B cell (primary cell): ENCODE measurements around the gene ODF2.

Experiments
- EZH2 ChIP-seq: IDR thresholded peaks from 2 replicates; pipeline ENCODE4 v1.6.1; 2012; ENCODE audit warnings: borderline replicate concordance, low read depth, mild to moderate bottlenecking, moderate library complexity, low read length; ENCODE audit not compliant: insufficient read depth, poor library complexity, severe bottlenecking
- TF ChIP-seq, protein P1 (sequence below): fragments of 200-600 bp; IDR thresholded peaks from one replicate; pipeline ENCODE4 v1.8.0; 2022; ENCODE audit warnings: antibody characterized with exemption, mild to moderate bottlenecking

DNA sequence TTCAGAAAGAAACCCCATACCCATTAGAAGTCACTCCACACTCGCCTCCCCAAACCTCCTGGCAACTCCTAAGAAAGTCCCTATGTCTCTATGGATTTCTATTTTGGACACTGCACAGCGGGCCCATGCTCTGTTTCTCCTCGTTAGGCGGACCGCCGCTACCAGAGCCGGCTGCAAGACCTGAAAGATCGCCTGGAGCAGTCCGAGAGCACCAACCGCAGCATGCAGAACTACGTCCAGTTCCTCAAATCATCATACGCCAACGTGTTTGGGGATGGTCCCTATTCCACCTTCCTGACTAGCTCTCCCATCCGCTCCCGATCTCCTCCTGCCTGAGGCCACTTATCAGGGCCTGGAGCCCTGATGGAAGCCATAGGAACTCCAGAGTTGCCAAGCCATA lies 44.1 kb downstream of the ODF2 start:
- TF ChIP-seq, protein P1, sequence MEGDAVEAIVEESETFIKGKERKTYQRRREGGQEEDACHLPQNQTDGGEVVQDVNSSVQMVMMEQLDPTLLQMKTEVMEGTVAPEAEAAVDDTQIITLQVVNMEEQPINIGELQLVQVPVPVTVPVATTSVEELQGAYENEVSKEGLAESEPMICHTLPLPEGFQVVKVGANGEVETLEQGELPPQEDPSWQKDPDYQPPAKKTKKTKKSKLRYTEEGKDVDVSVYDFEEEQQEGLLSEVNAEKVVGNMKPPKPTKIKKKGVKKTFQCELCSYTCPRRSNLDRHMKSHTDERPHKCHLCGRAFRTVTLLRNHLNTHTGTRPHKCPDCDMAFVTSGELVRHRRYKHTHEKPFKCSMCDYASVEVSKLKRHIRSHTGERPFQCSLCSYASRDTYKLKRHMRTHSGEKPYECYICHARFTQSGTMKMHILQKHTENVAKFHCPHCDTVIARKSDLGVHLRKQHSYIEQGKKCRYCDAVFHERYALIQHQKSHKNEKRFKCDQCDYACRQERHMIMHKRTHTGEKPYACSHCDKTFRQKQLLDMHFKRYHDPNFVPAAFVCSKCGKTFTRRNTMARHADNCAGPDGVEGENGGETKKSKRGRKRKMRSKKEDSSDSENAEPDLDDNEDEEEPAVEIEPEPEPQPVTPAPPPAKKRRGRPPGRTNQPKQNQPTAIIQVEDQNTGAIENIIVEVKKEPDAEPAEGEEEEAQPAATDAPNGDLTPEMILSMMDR, result no peak
- no peak for TF ChIP-seq EZH2
